GM19395 (cell line): ENCODE data around the gene RNFT2.

ENCODE experiments used
- ATAC-seq: cut with Tn5 transposase; IDR thresholded peaks from one replicate; pipeline ENCODE4 v1.9.1; 2021; ENCODE audit warnings: mild to moderate bottlenecking, moderate library complexity; ENCODE audit not compliant: unreplicated experiment

RNFT2 gene

GRCh38 chr12:116896411-116896924, 158.4 kb downstream of the RNFT2 start:
- no peak for ATAC-seq

DNA sequence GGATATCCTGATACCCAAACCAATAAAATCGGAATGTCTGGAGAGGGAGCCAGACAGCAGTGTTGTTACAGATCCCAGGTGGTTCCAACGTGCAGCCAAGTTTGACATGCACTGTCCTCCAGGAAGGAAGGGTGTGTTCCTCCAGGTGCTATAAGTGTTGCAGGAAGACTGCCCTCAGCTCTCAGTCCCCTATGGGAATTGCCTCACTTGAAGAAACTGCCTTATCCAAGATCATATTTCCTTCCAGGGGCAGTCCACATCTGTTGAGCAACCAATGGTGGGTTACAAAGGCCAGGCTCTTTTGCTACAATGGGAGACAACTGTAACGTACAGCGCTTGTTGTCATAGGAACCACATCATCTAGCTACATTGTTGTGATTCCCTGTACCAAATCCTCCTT, 159.4 kb downstream of the RNFT2 start:
- no peak for ATAC-seq

DNA sequence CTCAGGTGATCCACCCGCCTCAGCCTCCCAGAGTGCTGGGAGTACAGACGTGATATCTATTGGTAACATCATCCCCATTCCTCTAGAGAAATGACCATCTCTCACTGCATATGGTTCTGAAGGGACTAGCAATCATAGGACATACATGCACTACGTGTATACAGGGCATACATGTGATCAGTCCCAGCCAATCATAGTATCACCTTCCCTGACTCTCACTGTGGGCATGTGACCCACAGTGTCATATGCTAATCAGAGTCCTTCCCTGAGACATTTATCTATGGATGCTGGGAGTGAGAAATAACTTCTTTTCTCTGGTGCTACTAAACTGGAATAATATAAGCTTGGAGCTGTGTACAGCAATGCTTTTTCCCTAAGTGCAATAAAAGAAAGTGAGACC, 160.6 kb downstream of the RNFT2 start:
- no peak for ATAC-seq

GRCh38 chr12:116901612-116902011, 163.5 kb downstream of the RNFT2 start:
- no peak for ATAC-seq
